Glutamatergic neuron (in vitro differentiated cells): ENCODE data around the gene ANXA5. TPM values are rescaled to one million over a fixed set of nuclear protein-coding genes. Genes with fewer than 3 reads are reported as not detected.

Source experiments
- DNase-seq: peaks from one replicate; pipeline ENCODE4 v3.0.0; 2022
- H3K27ac Mint-ChIP-seq: one replicate; pipeline ENCODE4 v1.8.0; 2020; ENCODE audit warnings: mild to moderate bottlenecking, mixed read lengths, inconsistent platforms; ENCODE audit not compliant: unreplicated experiment
- H3K27me3 Mint-ChIP-seq: one replicate; pipeline ENCODE4 v1.8.0; 2020; ENCODE audit warnings: mild to moderate bottlenecking, moderate library complexity, mixed read lengths, inconsistent platforms; ENCODE audit not compliant: unreplicated experiment
- H3K36me3 Mint-ChIP-seq: one replicate; pipeline ENCODE4 v1.8.0; 2020; ENCODE audit warnings: mild to moderate bottlenecking, mixed read lengths, inconsistent platforms; ENCODE audit not compliant: unreplicated experiment
- H3K4me1 Mint-ChIP-seq: one replicate; pipeline ENCODE4 v1.8.0; 2020; ENCODE audit warnings: mild to moderate bottlenecking, low read depth, mixed read lengths, inconsistent platforms; ENCODE audit not compliant: unreplicated experiment
- H3K4me3 Mint-ChIP-seq: one replicate; pipeline ENCODE4 v1.8.0; 2020; ENCODE audit warnings: mild to moderate bottlenecking, mixed read lengths, inconsistent platforms; ENCODE audit not compliant: unreplicated experiment
- H3K9me3 Mint-ChIP-seq: one replicate; pipeline ENCODE4 v1.8.0; 2020; ENCODE audit warnings: mild to moderate bottlenecking, moderate library complexity, mixed read lengths, inconsistent platforms; ENCODE audit not compliant: unreplicated experiment
- total RNA-seq: library from RNA; stranded (reverse); fragmentation: NEBNext Ultra II Directional; extraction: Animal tissue kit (Norgen Biotek cat#: 25700); gene quantifications from one replicate; pipeline ENCODE4 v1.2.1, GENCODE V29; 2021; ENCODE audit not compliant: unreplicated experiment
- TF ChIP-seq, protein P1 (sequence below): fragments of 200-600 bp; sonication (generic); IDR thresholded peaks from one replicate; pipeline ENCODE4 v1.5.0; 2021; ENCODE audit not compliant: partially characterized antibody, unreplicated experiment

The ANXA5 gene
- total RNA-seq, 1 donor from 2014 or later = 250 TPM

- Mint-ChIP-seq H3K27ac (no peak overlapping the region), H3K4me3 (no peak overlapping the region), H3K36me3 (no peaks in the 10 kb centered on the region), H3K27me3 (peaks cover 3% of the 10 kb centered on the region), H3K4me1 (no peaks in the 10 kb centered on the region), H3K9me3 (no peaks in the 10 kb centered on the region)
- TF ChIP-seq, protein P1, sequence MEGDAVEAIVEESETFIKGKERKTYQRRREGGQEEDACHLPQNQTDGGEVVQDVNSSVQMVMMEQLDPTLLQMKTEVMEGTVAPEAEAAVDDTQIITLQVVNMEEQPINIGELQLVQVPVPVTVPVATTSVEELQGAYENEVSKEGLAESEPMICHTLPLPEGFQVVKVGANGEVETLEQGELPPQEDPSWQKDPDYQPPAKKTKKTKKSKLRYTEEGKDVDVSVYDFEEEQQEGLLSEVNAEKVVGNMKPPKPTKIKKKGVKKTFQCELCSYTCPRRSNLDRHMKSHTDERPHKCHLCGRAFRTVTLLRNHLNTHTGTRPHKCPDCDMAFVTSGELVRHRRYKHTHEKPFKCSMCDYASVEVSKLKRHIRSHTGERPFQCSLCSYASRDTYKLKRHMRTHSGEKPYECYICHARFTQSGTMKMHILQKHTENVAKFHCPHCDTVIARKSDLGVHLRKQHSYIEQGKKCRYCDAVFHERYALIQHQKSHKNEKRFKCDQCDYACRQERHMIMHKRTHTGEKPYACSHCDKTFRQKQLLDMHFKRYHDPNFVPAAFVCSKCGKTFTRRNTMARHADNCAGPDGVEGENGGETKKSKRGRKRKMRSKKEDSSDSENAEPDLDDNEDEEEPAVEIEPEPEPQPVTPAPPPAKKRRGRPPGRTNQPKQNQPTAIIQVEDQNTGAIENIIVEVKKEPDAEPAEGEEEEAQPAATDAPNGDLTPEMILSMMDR = no peak
- DNase-seq = no peak
These were observed 45.2 kb downstream of the ANXA5 start for GRCh38 chr4:121651597-121651996.

GRCh38 chr4:121650741-121651140, 46.0 kb downstream of the ANXA5 start:
- no peaks in the 10 kb centered on the region for H3K27me3 Mint-ChIP-seq
- DNase-seq = no peak
- TF ChIP-seq, protein P1 = no peak
- no peak overlapping the region for H3K27ac Mint-ChIP-seq
- H3K4me3 Mint-ChIP-seq = no peak overlapping the region
- no peaks in the 10 kb centered on the region for H3K9me3 Mint-ChIP-seq
- H3K36me3 Mint-ChIP-seq = no peaks in the 10 kb centered on the region
- H3K4me1 Mint-ChIP-seq = no peaks in the 10 kb centered on the region

GRCh38 chr4:121648516-121648915, 48.3 kb downstream of the ANXA5 start:
- Mint-ChIP-seq H3K4me1 (no peaks in the 10 kb centered on the region), H3K9me3 (no peaks in the 10 kb centered on the region), H3K27me3 (no peaks in the 10 kb centered on the region), H3K4me3 (no peak overlapping the region), H3K36me3 (no peaks in the 10 kb centered on the region), H3K27ac (no peak overlapping the region)
- TF ChIP-seq, protein P1 = no peak
- DNase-seq = no peak

GRCh38 chr4:121642876-121643585, 53.7 kb downstream of the ANXA5 start:
- H3K4me3 Mint-ChIP-seq = no peak overlapping the region
- TF ChIP-seq, protein P1 = no peak

DNA sequence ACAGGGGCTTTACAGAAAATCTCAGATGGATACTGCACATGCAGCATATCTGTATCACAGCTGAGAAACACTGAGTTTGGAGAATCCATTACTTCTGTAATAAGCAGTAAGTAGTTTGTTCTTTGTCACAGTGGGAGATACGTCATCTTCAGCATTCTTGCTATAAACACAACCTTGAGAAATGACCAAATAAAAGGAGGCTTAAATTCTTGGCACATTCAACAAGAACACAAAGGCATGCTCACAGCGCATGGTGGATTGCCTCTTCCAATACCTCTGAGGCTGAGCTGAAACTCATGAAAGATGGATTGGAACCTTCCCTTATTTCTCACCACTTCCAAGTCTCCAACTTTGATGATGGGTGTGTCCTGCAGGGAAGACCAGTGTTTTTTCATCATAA, 54.5 kb downstream of the ANXA5 start:
- H3K27me3 Mint-ChIP-seq = no peaks in the 10 kb centered on the region
- DNase-seq = no peak
- no peak overlapping the region for H3K27ac Mint-ChIP-seq
- H3K4me1 Mint-ChIP-seq = peaks cover 2% of the 10 kb centered on the region
- H3K9me3 Mint-ChIP-seq = no peaks in the 10 kb centered on the region
- H3K4me3 Mint-ChIP-seq = no peak overlapping the region
- no peaks in the 10 kb centered on the region for H3K36me3 Mint-ChIP-seq
- TF ChIP-seq, protein P1 = no peak

More at GRCh38 chr4:121642876-121643585, 53.7 kb downstream of the ANXA5 start:
- Mint-ChIP-seq H3K4me1 (peaks cover 2% of the 10 kb centered on the region), H3K36me3 (no peaks in the 10 kb centered on the region), H3K27ac (no peak overlapping the region), H3K9me3 (no peaks in the 10 kb centered on the region), H3K27me3 (no peaks in the 10 kb centered on the region)
- no peak for DNase-seq
